IMR-90 (cell line): Measurements from ENCODE around the gene ROBO1. TPM values are rescaled to one million over a fixed set of nuclear protein-coding genes. Genes with fewer than 3 reads are reported as not detected.
"Not testable (repeated sequence)": the region's sequence is repeated elsewhere in the genome, so short reads cannot be mapped to it uniquely, and the experiment has no call there.

Source experiments
- ATAC-seq: fragments of 200-7000 bp; cut with Tn5 transposase; 2 replicates; pipeline ENCODE4 v1.9.1; 2020; ENCODE audit warnings: low read depth, mild to moderate bottlenecking, moderate library complexity
- BruUV-seq: library from RNA; stranded (reverse); fragments of 400-500 nt; replicated peaks from 2 replicates; lab custom pipeline; 2021; lab: Mats Ljungman, UMichigan
- CTCF ChIA-PET: fragments of 300-600 bp; formaldehyde crosslinking; extraction: SDS; loops from one replicate; lab custom pipeline; 2021; ENCODE audit warnings: antibody characterized with exemption; lab: Yijun Ruan, JAX
- POLR2A ChIA-PET: fragments of 300-600 bp; sonication (Branson Sonifier 250); formaldehyde crosslinking; loops from one replicate; lab custom pipeline; 2022; ENCODE audit warnings: antibody characterized with exemption; ENCODE audit not compliant: unreplicated experiment; lab: Charles Lee
- DNase-seq: peaks from one replicate; pipeline ENCODE4 v3.0.0; 2013
- H2AFZ ChIP-seq: replicated peaks from 2 replicates; pipeline ENCODE3; 2013; ENCODE audit warnings: low read length, mild to moderate bottlenecking; ENCODE audit not compliant: poor library complexity
- H2AK5ac ChIP-seq: 2 replicates; pipeline ENCODE4 v1.6.1; 2013; ENCODE audit warnings: low read depth, low read length, inconsistent platforms
- H2AK9ac ChIP-seq: replicated peaks from 2 replicates; pipeline ENCODE3; 2013; ENCODE audit warnings: mild to moderate bottlenecking, low read depth, low read length, moderate library complexity; ENCODE audit not compliant: poor library complexity
- H2BK120ac ChIP-seq: 2 replicates; pipeline ENCODE4 v1.6.1; 2013; ENCODE audit warnings: low read depth, low read length, inconsistent platforms
- H2BK15ac ChIP-seq: 3 replicates; pipeline ENCODE4 v1.6.1; 2013; ENCODE audit warnings: low read depth, low read length, inconsistent platforms
- H2BK20ac ChIP-seq: 2 replicates; pipeline ENCODE4 v1.6.1; 2013; ENCODE audit warnings: low read depth, mild to moderate bottlenecking, inconsistent platforms, low read length, moderate library complexity
- H2BK5ac ChIP-seq: 2 replicates; pipeline ENCODE4 v1.6.1; 2013; ENCODE audit warnings: mild to moderate bottlenecking, low read depth, low read length, inconsistent platforms; ENCODE audit not compliant: poor library complexity, severe bottlenecking
- H3K14ac ChIP-seq: replicated peaks from 2 replicates; pipeline ENCODE4 v1.6.1; 2013; ENCODE audit warnings: low read depth, low read length, inconsistent platforms
- H3K18ac ChIP-seq: 2 replicates; pipeline ENCODE4 v1.6.1; 2013; ENCODE audit warnings: low read depth, low read length, control low read depth
- H3K23ac ChIP-seq: 2 replicates; pipeline ENCODE4 v1.6.1; 2013; ENCODE audit warnings: low read depth, low read length, inconsistent platforms
- H3K27ac ChIP-seq: 2 replicates; pipeline ENCODE4 v1.5.1; 2013; ENCODE audit warnings: mild to moderate bottlenecking, control low read depth, low read length; ENCODE audit not compliant: insufficient read depth
- H3K27me3 ChIP-seq: 2 replicates; pipeline ENCODE4 v1.6.1; 2013; ENCODE audit warnings: low read length; ENCODE audit not compliant: control insufficient read depth, insufficient read depth
- H3K36me3 ChIP-seq: 2 replicates; pipeline ENCODE4 v1.6.1; 2013; ENCODE audit warnings: low read length, mixed read lengths; ENCODE audit not compliant: control insufficient read depth, insufficient read depth
- H3K4ac ChIP-seq: 2 replicates; pipeline ENCODE4 v1.6.1; 2013; ENCODE audit warnings: low read depth, low read length, inconsistent platforms
- H3K4me1 ChIP-seq: 2 replicates; pipeline ENCODE4 v1.6.1; 2013; ENCODE audit warnings: low read length, mixed read lengths; ENCODE audit not compliant: control insufficient read depth, insufficient read depth
- H3K4me2 ChIP-seq: 2 replicates; pipeline ENCODE4 v1.6.1; 2013; ENCODE audit warnings: low read depth, mild to moderate bottlenecking, control low read depth, low read length, moderate library complexity
- H3K4me3 ChIP-seq: 2 replicates; pipeline ENCODE4 v1.5.1; 2013; ENCODE audit warnings: low read depth, mild to moderate bottlenecking, control low read depth, low read length, moderate library complexity; ENCODE audit not compliant: insufficient read depth
- H3K56ac ChIP-seq: 2 replicates; pipeline ENCODE4 v1.6.1; 2013; ENCODE audit warnings: low read length, inconsistent platforms; ENCODE audit not compliant: insufficient read depth; ENCODE audit errors: extremely low read depth
- H3K79me1 ChIP-seq, 2 experiments: 2 replicates each; pipeline ENCODE4 v1.6.1; 2013; ENCODE audit warnings: low read length in 2 of 2, inconsistent platforms in 1 of 2, low read depth in 1 of 2
- H3K9ac ChIP-seq: 2 replicates; pipeline ENCODE4 v1.6.1; 2013; ENCODE audit warnings: low read depth, low read length, control low read depth
- H3K9me1 ChIP-seq: 2 replicates; pipeline ENCODE4 v1.6.1; 2013; ENCODE audit warnings: low read length, inconsistent platforms; ENCODE audit not compliant: insufficient read depth
- H3K9me3 ChIP-seq: 2 replicates; pipeline ENCODE4 v1.6.1; 2013; ENCODE audit warnings: low read length; ENCODE audit not compliant: control insufficient read depth, insufficient read depth
- H4K20me1 ChIP-seq: 2 replicates; pipeline ENCODE4 v1.6.1; 2013; ENCODE audit warnings: low read length, inconsistent platforms; ENCODE audit not compliant: insufficient read depth
- H4K5ac ChIP-seq: 2 replicates; pipeline ENCODE4 v1.6.1; 2013; ENCODE audit warnings: mild to moderate bottlenecking, low read depth, low read length, control low read depth
- H4K8ac ChIP-seq, 2 experiments: 2 replicates each; pipeline ENCODE4 v1.6.1; 2013; ENCODE audit warnings: low read depth in 2 of 2, low read length in 2 of 2, control low read depth in 1 of 2, inconsistent platforms in 1 of 2
- H4K91ac ChIP-seq: 2 replicates; pipeline ENCODE4 v1.6.1; 2013; ENCODE audit warnings: low read depth, low read length, inconsistent platforms; ENCODE audit not compliant: insufficient read depth
- BHLHE40 ChIP-seq: fragments of 150-350 bp; IDR thresholded peaks from 2 replicates; pipeline ENCODE4 v1.6.1; 2016; ENCODE audit warnings: mild to moderate bottlenecking, low read depth, low read length
- ELK1 ChIP-seq: fragments of 150-350 bp; IDR thresholded peaks from 2 replicates; pipeline ENCODE4 v1.6.1; 2016; ENCODE audit warnings: low read depth, mild to moderate bottlenecking, low read length, moderate library complexity, borderline replicate concordance
- POLR2A ChIP-seq: IDR thresholded peaks from 2 replicates; pipeline ENCODE4 v1.6.1; 2012; ENCODE audit warnings: mild to moderate bottlenecking, low read depth, low read length
- RAD21 ChIP-seq: IDR thresholded peaks from 2 replicates; pipeline ENCODE4 v1.6.1; 2012; ENCODE audit warnings: low read length, improper control_type of control experiment
- RCOR1 ChIP-seq: IDR thresholded peaks from 2 replicates; pipeline ENCODE4 v1.6.1; 2012; ENCODE audit warnings: mild to moderate bottlenecking, low read length, improper control_type of control experiment; ENCODE audit not compliant: insufficient replicate concordance
- RFX5 ChIP-seq: IDR thresholded peaks from 2 replicates; pipeline ENCODE4 v1.8.0; 2012; ENCODE audit warnings: low read depth, mild to moderate bottlenecking, low read length, moderate library complexity
- WGBS, 2 experiments: methylation state at CpG; one replicate each; pipeline versions ENCODE4 v1.1.5 to v1.1.7; 2013; ENCODE audit warnings: missing lambda C conversion rate in 2 of 2; ENCODE audit not compliant: insufficient read length in 1 of 2; ENCODE audit errors: extremely low coverage in 2 of 2; 5-methylcytosine and 5-hydroxymethylcytosine counted together
- dilution Hi-C: fragments of 300-500 bp; cut with HindIII; formaldehyde crosslinking; loops from one replicate; pipeline ENCODE4 v1.14.3; 2018; ENCODE audit warnings: low sequenced_read_pairs; ENCODE audit not compliant: unreplicated experiment
- in situ Hi-C: fragments of 300-500 bp; cut with MboI; formaldehyde crosslinking; loops from 3 replicates; pipeline ENCODE4 v1.14.3; 2019; ENCODE audit warnings: low sequenced_read_pairs, inconsistent platforms, mixed read lengths
- intact Hi-C: fragments of 100-400 bp; cut with micrococcal nuclease; formaldehyde crosslinking; loops from 2 replicates; pipeline ENCODE4 v1.10.0; 2022
- polyA plus RNA-seq, 3 experiments: library from polyadenylated mRNA; depleted of rRNA; stranded (reverse); fragments of >200 nt; gene quantifications; 2 replicates each; pipeline ENCODE4 v1.2.3, GENCODE V29; 2012; ENCODE audit warnings: low replicate concordance in 1 of 3
- total RNA-seq: library from RNA; depleted of rRNA; stranded (reverse); fragments of >200 nt; gene quantifications from 2 replicates; pipeline ENCODE4 v1.2.3, GENCODE V29; 2012

Gene ROBO1
- total and polyA plus RNA-seq, 2 of the 4 experiments (the other 2 are of a cell fraction): 24.1 to 53.9 TPM

DNA sequence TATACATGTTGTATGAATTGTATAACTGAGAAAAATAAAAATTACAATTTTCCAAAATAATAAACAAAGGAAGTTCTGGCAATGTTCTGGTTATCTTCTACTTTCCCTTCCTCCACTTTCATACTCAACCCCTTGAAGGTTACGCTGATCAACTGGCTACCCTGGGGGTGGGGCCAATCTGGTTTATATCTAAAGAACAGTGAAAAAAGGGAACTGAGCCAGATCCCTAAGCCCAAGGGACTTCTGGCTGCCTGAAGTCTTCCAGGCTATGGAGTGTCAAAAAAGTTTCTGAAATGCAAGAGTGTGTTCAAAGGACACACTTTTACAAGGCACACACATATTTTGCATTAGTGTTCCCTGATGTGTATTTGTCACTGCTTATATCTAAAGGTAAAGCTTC, 591.9 kb downstream of the ROBO1 start:
- ATAC-seq (no peak), DNase-seq (no peak)
- no peaks in the 10 kb centered on the region; the same call in 1 of the 2 replicates for H3K9me1 ChIP-seq
- no peak overlapping the region for H2AFZ ChIP-seq
- H2AK9ac ChIP-seq: no peak overlapping the region
- H2BK5ac ChIP-seq: no peak overlapping the region
- dilution Hi-C loops (no loop called here), in situ Hi-C loops (no loop called here), intact Hi-C loops (no loop called here)
- no peak overlapping the region for H3K27ac ChIP-seq
- H2BK15ac ChIP-seq: no peak overlapping the region
- no peak overlapping the region for H3K56ac ChIP-seq
- H2BK20ac ChIP-seq: no peak overlapping the region
- H4K8ac ChIP-seq: no peak overlapping the region
- H3K4me1 ChIP-seq: peaks cover 1% of the 10 kb centered on the region; the same call in 1 of the 2 replicates
- no peak overlapping the region for H3K23ac ChIP-seq
- no peak overlapping the region for H2BK120ac ChIP-seq
- H3K4ac ChIP-seq: no peak overlapping the region
- H3K27me3 ChIP-seq: no peaks in the 10 kb centered on the region
- H3K18ac ChIP-seq: no peak overlapping the region
- no peak overlapping the region; the same call in 1 of the 2 replicates for H3K14ac ChIP-seq
- H3K9ac ChIP-seq: no peak overlapping the region
- H3K4me3 ChIP-seq: no peak overlapping the region
- no CpG with 5 or more reads among the region's 1 CpG for WGBS, 2 experiments
- no peak overlapping the region for H3K4me2 ChIP-seq
- no peaks in the 10 kb centered on the region for H4K20me1 ChIP-seq
- no peak overlapping the region for H4K5ac ChIP-seq
- BruUV-seq: no TSS peak
- no peaks in the 10 kb centered on the region for H3K9me3 ChIP-seq
- H4K91ac ChIP-seq: no peak overlapping the region
- H2AK5ac ChIP-seq: no peak overlapping the region
- H3K79me1 ChIP-seq: no peaks in the 10 kb centered on the region
- ChIA-PET POLR2A (no interaction called here), CTCF (no interaction called here)
- no peak for TF ChIP-seq BHLHE40
- no peak for TF ChIP-seq RFX5
- no peak for TF ChIP-seq ELK1
- TF ChIP-seq RCOR1: no peak
- TF ChIP-seq RAD21: no peak
- TF ChIP-seq POLR2A: no peak
- H3K36me3 ChIP-seq: no peaks in the 10 kb centered on the region

DNA sequence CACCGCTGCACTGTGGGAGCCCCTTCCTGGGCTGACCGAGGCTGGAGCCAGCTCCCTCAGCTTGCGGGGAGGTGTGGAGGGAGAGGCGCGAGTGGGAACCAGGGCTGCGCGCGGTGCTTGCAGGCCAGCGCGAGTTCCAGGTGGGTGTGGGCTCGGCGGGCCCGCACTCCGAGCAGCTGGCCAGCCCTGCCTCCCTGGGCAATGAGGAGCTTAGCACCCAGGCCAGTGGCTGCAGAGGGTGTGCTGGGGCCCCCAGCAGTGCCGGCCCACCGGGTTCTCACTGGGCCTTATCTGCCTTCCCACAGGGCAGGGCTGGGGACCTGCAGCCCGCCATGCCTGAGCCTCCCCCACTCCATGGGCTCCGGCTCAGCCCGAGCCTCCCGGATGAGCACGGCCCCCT, 594.5 kb downstream of the ROBO1 start:
- H2BK5ac ChIP-seq, H3K18ac ChIP-seq, H3K23ac ChIP-seq, H3K79me1 ChIP-seq, H4K91ac ChIP-seq, H3K14ac ChIP-seq, H4K5ac ChIP-seq, H3K36me3 ChIP-seq, H2AFZ ChIP-seq, DNase-seq, H3K4ac ChIP-seq, H2BK15ac ChIP-seq, H2BK20ac ChIP-seq, POLR2A ChIA-PET, H3K9me3 ChIP-seq, H2AK9ac ChIP-seq, H3K4me3 ChIP-seq, H2AK5ac ChIP-seq, H3K56ac ChIP-seq, H3K9me1 ChIP-seq, H3K4me2 ChIP-seq, H3K4me1 ChIP-seq, dilution Hi-C loops, H3K9ac ChIP-seq, ATAC-seq, intact Hi-C loops, in situ Hi-C loops, BruUV-seq, CTCF ChIA-PET, H4K8ac ChIP-seq, H4K20me1 ChIP-seq, H2BK120ac ChIP-seq, H3K27me3 ChIP-seq, H3K27ac ChIP-seq: not testable (repeated sequence)
- WGBS, 2 experiments: 92% methylated on average over 9 of the region's 21 CpGs; no CpG with 5 or more reads in 1 of the 2 experiments
